Prostate gland (tissue), 2 donors: Measurements from ENCODE around the gene A2M.

Experiments
- CTCF ChIP-seq, 4 experiments: fragments of 200-600 bp in 2 of 4; fragments of 450-650 bp in 2 of 4; sonication (generic) in 2 of 4; IDR thresholded peaks; 1 replicate in 3 of 4; 2 replicates in 1 of 4; pipeline ENCODE4 v1.5.1; 2016 to 2019; ENCODE audit warnings: antibody characterized with exemption in 4 of 4, mild to moderate bottlenecking in 2 of 4, moderate library complexity in 2 of 4
- POLR2A ChIP-seq: fragments of 450-650 bp; IDR thresholded peaks from one replicate; pipeline ENCODE4 v1.6.1; 2016; ENCODE audit warnings: antibody characterized with exemption, mild to moderate bottlenecking
- POLR2AphosphoS5 ChIP-seq: sonication (generic); formaldehyde crosslinking; IDR thresholded peaks from one replicate; pipeline ENCODE4 v1.6.1; 2017; ENCODE audit warnings: antibody characterized with exemption

- TF ChIP-seq CTCF (IDR thresholded peaks at IDR 0.05): no peak
- TF ChIP-seq POLR2AphosphoS5: no peak
- no peak for TF ChIP-seq POLR2A
These were observed 84.9 kb downstream of the A2M start for GRCh38 chr12:9030776-9031175.
